Right ventricle myocardium superior (tissue), 1 donor: Measurements from ENCODE around the gene RAI1. TPM values are rescaled to one million over a fixed set of nuclear protein-coding genes. Genes with fewer than 3 reads are reported as not detected.

Source experiments
- ATAC-seq: fragments of 200-7000 bp; cut with Tn5 transposase; one replicate; pipeline ENCODE4 v1.9.1; 2020; ENCODE audit warnings: mild to moderate bottlenecking; ENCODE audit not compliant: poor library complexity
- DNase-seq: peaks from one replicate; pipeline ENCODE4 v3.0.0-alpha.2; 2020
- intact Hi-C: fragments of 100-400 bp; cut with DNase I; formaldehyde crosslinking; loops from one replicate; pipeline ENCODE4 v1.11.2; 2022
- total RNA-seq: library from RNA; stranded (reverse); fragmentation: NEBNext Ultra II Directional; extraction: Animal tissue kit (Norgen Biotek cat#: 25700); gene quantifications from one replicate; pipeline ENCODE4 v1.2.1, GENCODE V29; 2021
- donor health status: DM: no; HTN: yes; CAD: no; lungs with severe emphysema.

Gene RAI1
- total RNA-seq, 1 donor from 2014 or later = 28.3 TPM

GRCh38 chr17:17738901-17739300, 57.6 kb downstream of the RAI1 start:
- intact Hi-C loops = no loop called here
- ATAC-seq (peak; percentile 69), DNase-seq (no peak)

GRCh38 chr17:17739388-17740066, 58.3 kb downstream of the RAI1 start:
- peak; percentile 38 for ATAC-seq

GRCh38 chr17:17740615-17741348, 59.5 kb downstream of the RAI1 start:
- intact Hi-C loops = no loop called here
- ATAC-seq = no peak
- no peak for DNase-seq

More at GRCh38 chr17:17739388-17740066, 58.3 kb downstream of the RAI1 start:
- intact Hi-C loops = no loop called here
- DNase-seq = peak; percentile 60

- DNase-seq (no peak), ATAC-seq (peak; percentile 33)
- intact Hi-C loops = no loop called here
These were observed 60.2 kb downstream of the RAI1 start for GRCh38 chr17:17741349-17742023.

GRCh38 chr17:17742133-17742621, 60.9 kb downstream of the RAI1 start:
- ATAC-seq = no peak
- intact Hi-C loops = no loop called here

GRCh38 chr17:17742688-17743390, 61.6 kb downstream of the RAI1 start:
- intact Hi-C loops = no loop called here
- no peak for DNase-seq
- no peak for ATAC-seq

More at GRCh38 chr17:17742133-17742621, 60.9 kb downstream of the RAI1 start:
- DNase-seq = no peak

- DNase-seq = no peak
- intact Hi-C loops = no loop called here
These were observed 62.3 kb downstream of the RAI1 start for GRCh38 chr17:17743391-17744112.

GRCh38 chr17:17744116-17744515, 62.9 kb downstream of the RAI1 start:
- ATAC-seq = no peak
- DNase-seq = no peak
- intact Hi-C loops = no loop called here

More at GRCh38 chr17:17743391-17744112, 62.3 kb downstream of the RAI1 start:
- no peak for ATAC-seq

- no peak for ATAC-seq
- no peak for DNase-seq
- intact Hi-C loops = no loop called here
These were observed 64.5 kb downstream of the RAI1 start for GRCh38 chr17:17745476-17746455.

- intact Hi-C loops = no loop called here
- no peak for DNase-seq
- ATAC-seq = no peak
These were observed 66.9 kb downstream of the RAI1 start for GRCh38 chr17:17748179-17748578.

- DNase-seq = no peak
- intact Hi-C loops = no loop called here
- ATAC-seq = no peak
These were observed 67.3 kb downstream of the RAI1 start for GRCh38 chr17:17748604-17749003.

- DNase-seq = peak; percentile 53
- no peak for ATAC-seq
These were observed 67.9 kb downstream of the RAI1 start for GRCh38 chr17:17749025-17749772.

GRCh38 chr17:17749921-17750320, 68.7 kb downstream of the RAI1 start:
- intact Hi-C loops = no loop called here
- ATAC-seq (no peak), DNase-seq (no peak)

More at GRCh38 chr17:17749025-17749772, 67.9 kb downstream of the RAI1 start:
- intact Hi-C loops = no loop called here

GRCh38 chr17:17750881-17751280, 69.6 kb downstream of the RAI1 start:
- ATAC-seq = no peak
- DNase-seq = no peak
- intact Hi-C loops = no loop called here

GRCh38 chr17:17751489-17752088, 70.3 kb downstream of the RAI1 start:
- DNase-seq = no peak
- intact Hi-C loops = no loop called here
- no peak for ATAC-seq
